GM19023 (cell line): ENCODE measurements around the gene LARGE1.

ENCODE experiments used
- ATAC-seq: cut with Tn5 transposase; IDR thresholded peaks from one replicate; pipeline ENCODE4 v1.9.1; 2021; ENCODE audit warnings: mild to moderate bottlenecking, moderate library complexity; ENCODE audit not compliant: unreplicated experiment

The LARGE1 gene

DNA sequence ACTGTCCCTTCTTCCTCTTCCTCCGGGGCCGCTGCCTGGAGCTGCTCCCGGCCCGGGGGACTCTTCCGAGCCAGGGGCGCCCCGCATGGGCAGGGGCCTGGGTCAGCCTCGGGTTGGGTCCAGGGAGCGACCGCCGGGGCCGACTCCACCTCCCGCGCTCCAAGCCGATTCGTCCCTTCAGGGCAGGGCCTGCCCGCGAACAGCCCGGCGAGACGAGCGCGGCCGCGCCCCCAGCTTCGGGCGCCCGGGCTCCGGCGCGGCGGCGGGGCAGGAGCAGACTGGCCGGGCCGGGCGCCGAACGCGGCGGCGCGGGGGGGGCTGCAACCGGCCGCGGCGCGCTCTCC, at the start of gene LARGE1:
LARGE1 (minus strand) TSS at position 280 of the 344 bp plus-strand sequence.
- ATAC-seq = peak; percentile 9

DNA sequence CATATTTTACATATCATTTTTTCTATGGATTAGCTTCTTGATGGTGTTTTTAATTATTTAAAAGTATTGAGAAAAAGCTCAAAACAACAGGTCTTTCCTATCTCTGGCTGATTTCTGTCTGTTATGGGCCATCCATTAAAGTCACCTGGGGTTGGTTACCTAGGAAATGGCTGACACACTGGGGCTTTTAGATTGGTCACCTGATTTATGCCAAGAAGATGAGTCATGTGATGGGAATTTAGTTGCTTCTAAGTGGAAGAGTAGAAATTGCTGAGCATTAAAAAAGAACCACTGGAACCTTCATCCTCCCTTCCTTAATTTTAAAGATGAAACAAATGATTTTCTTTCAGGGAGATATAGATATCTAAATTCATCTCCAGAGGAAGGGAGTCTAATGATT, 48.8 kb upstream of the LARGE1 start:
- ATAC-seq = no peak

DNA sequence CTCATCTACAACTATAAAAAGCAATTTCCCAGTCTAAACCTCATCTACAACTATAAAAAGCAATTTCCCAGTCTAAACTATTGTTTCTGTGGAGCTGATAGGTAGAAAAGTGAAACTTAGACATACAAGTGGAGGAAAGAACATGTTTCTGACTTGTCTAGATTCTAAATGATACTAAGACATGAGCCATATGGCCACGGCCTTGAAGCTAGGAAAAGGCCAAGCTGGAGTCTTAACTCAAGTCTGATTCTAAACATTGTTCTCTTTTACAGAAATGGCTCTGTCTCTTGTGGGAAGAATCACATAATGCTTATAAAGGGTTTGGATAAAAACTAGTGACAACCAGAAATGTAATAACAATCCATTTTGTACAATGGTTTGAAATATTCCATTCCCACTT, 43.8 kb upstream of the LARGE1 start:
- no peak for ATAC-seq

DNA sequence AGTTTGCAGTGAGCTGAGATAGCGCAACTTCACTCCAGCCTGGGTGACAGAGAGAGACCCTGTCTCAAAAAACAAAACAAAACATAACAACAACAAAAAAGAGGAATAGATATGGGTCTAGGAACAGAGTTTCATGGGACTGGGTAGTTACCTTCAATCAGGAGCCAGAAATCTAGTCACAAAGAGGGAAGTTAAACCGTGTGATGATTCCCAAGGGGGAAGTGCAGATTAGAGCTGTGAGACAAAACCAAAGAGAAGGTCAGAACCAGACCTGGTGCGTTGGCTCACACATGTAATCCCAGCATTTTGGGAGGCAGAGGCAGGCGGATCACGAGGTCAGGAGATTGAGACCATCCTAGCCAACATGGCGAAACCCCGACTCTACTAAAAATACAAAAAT, 42.1 kb upstream of the LARGE1 start:
- no peak for ATAC-seq

DNA sequence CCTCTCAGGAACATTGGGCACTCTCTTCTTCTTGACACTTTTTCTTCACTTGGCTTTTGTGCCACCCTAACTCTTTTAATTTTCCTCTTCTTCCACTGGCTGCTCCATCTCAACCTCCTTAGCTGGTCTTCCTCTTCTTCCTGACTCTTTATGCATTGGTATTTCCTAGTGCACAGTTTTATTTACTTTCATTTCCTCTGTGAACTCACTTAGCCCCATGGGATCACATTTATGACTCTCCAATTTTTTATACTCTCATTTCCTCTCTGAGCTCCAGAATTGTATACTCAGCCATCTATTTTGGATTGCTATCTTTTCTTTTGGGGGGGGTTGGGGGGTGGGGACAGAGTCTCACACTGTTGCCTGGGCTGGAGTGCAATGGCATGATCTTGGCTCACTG, 38.5 kb upstream of the LARGE1 start:
- ATAC-seq = no peak

DNA sequence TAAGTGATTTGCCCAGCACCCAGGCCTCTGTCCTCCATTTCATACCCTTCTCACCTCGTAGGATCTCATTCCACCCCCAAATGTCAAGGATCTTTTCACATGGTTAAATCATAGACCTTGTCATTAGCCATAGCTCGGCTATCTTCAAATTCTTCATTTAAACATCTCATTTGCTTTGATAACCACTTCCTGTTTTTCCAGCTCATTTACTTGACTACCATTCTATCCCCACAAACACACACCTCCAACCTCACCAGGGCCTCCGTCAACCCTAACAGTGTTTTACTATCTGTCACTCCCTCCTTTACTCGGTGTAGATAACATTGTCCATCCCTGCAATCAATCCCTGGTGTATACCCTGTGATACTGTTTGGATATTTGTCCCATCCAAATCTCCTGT, 36.8 kb upstream of the LARGE1 start:
- no peak for ATAC-seq

DNA sequence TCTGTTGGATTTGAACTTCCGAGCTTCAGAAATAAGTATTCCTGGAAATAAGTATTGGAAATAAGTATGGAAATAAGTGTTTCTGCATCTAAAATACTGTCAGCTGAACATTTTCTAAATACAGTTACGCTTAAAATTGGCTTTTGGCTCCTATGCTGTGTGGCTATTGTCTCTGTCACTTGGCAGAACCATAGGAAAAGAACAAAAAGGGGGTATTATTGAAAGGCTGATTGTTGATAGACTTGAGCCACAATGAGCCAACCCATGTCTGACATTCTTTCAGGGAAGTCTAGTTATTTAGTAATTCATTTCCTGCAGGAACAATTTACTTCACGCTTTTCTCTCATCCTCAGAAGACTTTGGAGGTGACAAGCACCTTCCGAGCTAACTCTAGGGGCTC, 32.5 kb upstream of the LARGE1 start:
- no peak for ATAC-seq

DNA sequence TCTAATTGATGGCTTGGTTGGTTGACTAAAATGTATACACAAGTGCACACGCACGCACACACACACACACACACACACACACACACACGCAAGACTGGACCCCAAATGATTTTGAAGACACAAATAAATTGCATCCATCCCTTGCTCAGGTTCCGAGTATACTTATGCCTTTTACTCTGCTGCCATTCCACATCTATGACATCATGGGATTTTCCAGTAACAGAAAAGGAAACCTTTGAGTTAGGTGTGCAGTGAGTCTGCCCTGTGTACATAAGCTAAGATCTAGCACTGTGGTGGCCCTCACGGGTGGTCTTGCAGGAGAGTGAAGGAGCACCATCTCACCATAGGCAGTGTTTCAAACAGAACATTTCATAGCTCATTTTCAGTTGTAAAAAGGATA, 20.5 kb upstream of the LARGE1 start:
- no peak for ATAC-seq

DNA sequence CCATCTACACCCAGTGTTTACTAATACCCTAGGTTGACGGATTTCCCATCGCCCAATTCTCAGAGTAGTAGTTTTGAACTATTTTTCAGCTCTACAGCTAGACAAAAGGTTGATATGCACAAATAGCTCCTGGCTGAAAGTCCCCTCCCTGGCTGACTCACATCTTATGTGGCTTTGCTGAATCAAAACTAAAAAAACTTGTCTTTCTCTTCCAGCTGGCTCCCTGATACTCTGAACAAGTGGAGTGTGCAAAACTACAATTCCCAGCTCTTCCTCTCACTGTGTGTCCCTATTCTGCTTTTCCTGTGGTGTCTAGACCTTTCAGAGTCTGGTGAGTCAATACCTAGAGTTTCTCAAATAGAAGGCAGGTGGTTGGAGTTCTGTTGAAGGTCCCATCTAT, 12.7 kb upstream of the LARGE1 start:
- ATAC-seq = no peak

DNA sequence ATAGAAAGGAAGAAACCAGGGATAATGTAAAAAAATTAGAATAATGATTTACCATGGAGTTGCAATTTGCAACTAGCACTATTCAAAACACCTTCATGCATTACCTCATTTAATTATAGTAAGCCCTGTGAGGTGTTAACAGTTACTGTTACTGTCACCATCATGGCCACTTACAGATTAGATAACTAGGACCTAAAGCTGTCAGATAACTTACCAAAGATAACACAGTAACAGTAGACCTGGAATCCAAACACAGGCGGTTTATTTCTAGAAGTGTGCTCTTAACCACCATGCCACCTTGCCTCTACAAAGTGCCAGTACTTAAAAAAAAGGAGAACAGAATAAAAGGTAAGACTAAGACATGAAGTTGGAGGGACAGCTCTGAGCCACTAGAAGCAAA, 11.1 kb upstream of the LARGE1 start:
- ATAC-seq = no peak

DNA sequence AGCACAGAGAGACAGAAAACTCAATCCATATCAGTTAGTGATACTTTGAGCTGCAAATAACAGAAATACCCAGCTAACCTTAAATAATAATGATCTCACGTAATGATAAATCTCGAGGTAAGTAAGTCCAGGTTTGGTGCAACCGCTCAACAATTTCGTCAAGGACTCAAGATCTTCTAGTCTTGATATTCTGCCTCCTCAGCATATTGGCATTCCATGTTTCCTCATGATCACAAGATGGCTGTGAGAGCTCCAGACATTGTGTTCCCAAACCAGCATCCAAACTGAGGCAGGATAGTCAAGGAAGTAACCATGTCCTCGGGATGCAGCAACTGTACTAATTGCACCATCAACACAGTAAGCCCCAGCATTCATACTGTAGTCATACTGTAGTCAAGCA, 7.5 kb upstream of the LARGE1 start:
- no peak for ATAC-seq

DNA sequence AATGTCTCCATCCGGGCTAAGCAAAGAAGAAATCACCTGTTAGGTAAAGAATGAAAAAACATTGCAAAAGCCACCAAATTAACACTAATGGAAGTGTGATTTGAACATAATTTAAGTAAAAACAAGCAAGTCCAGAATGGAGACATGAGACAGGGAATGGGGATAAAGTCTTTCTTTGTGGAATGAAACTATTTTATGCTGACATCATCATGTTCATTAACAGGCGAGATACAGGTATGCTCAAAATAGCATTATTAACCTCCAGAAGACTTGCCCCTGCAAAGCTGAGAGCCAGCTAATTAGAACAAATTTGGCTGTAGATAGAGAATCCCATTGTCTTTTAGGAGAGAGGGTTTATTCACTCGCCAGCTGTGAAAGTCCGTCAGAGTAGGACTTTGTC, 4.9 kb upstream of the LARGE1 start:
- no peak for ATAC-seq

DNA sequence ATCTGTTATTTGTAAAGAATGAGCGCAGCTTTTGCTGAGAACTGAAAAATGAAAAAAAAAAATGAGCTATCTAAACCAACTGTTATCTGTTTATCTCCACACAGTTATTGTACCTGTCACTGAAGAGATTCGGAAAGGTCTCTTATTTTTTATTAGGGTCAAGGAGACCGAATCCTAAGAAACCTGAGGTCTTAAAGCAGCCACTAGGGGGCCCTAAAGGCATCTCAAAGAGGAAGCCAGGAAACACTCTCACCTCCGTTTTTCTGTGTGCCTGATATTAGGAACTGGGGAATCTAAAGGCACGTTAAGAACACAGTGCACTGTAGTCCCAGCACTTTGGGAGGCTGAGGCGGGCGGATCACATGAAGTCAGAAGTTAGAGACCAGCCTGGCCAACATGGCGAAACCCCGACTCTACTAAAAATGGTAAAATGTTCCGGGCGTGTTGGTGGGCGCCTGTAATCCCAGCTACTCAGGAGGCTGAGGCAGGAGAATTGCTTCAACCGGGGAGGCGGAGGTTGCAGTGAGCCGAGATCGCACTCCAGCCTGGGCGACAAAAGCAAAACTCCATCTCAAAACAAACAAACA, 3.5 kb upstream of the LARGE1 start:
- ATAC-seq = no peak

DNA sequence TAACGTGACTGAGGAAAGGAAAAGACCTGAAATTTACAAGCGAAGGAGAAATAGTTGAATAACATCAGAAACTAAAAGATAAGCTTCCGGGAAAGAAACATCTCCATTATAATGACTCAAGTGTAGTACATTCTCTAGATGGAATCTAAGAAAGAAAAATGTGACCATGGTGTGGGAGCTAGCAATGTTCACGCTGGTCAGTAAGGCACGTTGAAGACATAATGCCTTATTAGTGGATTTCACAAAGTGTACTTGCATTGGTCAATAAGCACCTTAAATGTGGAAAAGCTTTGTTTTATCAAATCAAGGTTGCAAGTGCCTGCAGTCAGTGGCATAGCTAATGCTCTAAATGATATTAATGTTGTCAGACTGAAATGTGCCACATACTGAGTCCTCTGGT, 2.8 kb upstream of the LARGE1 start:
- no peak for ATAC-seq

DNA sequence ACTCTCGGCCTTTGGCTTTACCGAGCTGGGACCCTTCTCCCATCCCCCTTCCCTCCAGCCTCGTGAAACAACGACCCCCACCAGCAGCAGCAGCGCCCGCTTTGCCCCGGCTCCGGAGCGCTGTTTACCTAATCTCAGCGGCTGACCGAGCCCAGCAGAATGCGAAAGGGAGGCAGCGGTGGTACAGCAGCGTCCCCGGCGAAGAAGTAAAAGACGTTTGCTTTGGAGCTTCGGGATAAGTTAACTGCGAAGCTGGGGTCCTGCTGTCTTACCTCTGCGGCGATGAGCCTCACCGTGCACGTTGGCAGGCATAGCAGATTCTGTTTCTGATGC, 2.0 kb upstream of the LARGE1 start:
- ATAC-seq = no peak

DNA sequence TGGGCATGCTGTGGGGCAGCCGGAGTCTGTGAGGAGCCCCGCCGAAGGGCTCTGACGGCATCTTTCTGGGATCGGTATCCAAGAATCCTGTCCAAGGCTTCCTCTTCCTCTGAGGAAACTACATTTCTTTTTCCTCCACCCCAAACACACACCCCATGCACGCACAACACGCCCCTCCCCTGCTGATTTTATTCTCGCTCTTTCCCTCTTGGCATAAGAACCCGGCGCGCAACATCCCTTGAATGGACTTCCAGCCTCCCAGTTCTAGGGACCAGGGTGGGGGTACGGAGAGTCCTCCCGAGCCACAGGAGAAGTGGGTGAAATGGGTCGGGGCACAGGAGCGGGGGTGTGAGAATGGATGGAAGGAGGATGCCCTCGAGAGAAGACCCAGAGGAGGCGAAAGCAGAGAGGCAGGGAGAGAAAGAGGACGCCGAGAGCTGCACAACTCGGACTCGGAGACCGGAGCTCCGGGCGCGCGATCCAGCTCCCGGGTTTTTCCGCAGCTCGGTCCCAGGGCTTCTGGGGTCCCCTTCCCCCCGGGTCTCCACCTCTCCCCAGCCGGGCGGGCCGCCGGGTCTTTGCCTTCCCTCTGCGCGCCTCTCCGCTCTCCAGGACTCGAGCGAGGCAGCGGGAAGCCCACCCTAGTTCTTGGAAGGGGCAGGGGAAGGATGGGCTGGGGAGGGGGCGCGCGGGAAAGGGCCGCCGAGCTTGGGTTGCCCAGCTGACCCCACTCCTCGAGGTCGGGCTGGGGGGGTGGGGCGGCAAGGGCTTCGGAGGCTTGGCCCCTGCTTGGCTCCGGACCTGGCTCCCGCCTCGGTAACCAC, 1.5 kb upstream of the LARGE1 start:
- ATAC-seq = no peak

DNA sequence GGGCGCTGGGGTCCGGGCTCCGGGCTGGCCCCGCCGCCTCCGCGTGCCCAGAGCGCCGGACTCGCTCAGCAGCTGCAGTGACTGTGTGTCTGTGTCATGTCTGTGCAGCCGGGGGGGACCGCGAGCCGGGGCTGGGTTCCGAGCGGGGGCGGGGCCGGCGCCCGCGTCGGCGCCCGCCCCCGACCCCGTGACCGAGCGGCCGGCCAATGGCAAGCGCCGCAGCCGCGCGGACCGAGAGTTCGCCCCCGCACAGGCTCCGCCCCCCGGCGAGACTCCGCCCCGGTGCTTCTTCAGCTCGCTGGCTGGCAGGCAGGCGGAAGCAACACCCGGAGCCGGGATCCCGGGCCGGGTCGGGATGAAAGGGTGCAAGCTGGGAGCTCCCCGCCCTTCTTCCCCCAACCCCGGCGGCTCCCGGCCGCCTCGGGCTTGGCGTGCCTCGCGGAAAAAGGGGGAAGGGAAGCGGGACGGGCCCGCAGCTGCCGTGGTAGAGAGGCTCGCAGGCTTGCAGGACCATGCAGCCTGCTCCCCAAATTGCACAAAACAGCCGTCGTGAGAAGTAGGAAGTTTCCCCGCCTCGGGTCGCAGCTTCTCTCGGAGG, 750 bp upstream of the LARGE1 start:
- ATAC-seq = peak; percentile 68

DNA sequence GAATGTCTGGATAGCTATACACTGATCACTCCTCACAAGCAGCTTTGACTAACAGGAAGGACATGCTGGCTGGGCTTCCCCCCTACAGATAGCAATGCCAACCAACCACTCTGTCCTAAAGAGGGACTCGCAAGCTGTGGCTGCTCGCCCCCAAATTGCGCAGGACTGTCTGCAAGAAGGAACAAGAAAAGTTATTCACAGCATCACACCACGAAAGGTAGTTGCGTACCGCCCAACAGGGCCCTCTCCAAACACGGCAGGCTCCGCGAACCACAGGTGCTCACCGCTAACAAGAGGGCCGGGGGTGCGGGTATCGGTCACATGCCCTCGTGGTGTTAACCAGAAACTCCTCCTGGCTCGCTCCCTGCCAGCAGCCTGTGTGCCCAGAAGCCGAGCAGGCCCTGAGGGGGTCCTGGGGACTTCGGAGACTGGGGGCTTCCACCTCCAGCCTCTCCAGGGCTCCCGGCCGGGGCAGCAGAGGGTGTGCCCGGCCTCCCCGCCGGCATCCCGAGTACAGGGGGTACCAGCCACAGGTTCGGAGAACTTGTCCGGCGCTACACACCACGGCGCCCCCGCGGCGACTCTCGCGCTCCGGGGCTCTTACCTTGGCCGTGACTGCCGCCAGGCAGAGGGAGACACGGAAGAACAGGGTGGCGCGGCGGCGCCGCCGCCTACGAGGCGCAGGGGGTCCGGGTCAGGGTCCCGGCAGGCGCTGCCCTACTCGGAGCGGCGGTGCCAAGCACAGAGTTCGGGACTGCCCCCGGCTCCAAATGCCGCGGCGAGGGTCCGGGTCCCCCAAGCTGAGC, 682 bp downstream of the LARGE1 start:
- no peak for ATAC-seq

DNA sequence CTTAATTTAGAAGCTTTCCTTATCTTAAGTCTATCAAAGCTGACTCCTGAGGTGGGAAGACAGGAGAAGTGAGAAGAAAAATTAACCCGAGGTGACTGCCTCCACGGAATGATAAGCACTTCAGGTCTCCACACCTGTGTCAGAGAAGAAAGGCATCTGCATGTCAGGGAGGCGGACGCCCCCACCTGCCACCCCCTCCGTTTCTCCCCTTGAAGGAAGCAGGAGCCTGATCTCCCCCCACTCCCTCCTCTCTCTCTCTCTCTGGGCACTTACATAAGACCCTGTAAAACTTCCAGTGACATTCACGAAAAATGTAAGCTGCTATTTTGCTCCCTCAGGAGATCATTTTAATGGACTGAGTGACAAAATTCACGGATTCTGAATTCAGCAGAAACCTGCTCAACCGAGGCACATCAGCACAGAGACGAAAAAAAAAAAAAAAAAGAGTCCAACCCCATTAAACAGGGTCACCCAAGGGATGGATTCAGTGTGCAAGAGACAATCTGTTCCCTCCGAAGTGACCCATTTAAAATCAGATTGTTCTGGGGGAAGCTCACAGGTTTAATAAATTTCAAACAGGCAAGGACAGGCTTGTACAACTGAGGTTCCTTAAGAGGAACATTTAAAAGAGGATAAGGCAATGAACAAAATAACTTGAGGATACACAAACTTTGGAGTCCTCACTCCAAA, 1.5 kb downstream of the LARGE1 start:
- no peak for ATAC-seq

DNA sequence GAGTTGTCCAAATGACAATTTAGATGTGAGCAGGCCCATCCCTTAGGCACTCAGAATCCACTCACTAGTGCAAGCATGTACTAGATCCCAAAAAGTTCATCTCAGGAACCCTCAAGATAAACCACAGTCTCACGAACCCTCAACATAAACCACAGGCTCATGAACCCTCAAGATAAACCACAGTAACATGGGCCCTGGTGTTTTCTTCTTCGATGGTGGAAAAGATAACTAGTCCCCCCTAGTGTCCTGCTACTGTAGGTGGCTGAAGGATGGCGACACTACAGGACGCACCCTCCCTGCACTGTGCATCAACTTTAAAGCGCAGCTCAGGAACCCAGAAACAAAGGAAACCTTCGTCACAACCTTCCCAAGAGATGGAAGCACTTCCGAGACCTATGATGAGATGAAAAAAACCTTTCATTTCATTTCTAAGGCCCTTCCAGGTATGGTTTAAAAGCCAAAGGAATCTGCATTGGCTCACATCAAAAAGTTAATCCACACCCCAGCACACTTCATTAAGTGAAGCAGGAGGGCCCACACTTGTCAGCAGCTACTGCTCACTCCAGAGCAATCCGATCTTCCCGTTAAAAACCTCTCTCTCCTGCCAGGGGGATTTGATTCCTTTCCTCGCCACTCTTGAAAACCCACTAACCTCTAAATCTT, 2.4 kb downstream of the LARGE1 start:
- ATAC-seq = no peak

DNA sequence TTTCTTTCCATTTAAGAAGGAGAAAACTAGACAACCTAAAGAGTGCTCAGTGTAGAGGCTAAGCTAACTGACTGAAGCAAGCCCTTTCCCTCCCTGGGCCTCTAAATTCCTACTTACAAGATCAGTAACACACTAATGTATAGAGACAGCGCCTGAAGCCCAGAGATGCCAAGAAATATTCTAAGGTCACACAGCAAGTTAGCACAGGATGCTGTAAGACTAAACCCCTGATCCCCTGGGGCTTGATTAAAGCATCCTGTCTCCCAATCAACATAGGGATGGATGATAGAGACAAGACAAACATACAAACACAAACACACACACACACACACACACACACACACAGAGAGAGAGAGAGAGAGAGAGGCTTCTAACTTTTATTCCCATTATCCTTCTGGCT, 5.6 kb downstream of the LARGE1 start:
- no peak for ATAC-seq
